GM12874 (cell line): ENCODE measurements around the gene RRAGD.

Experiments used
- TF ChIP-seq, protein P1 (sequence below): IDR thresholded peaks from 2 replicates; pipeline ENCODE4 v1.5.1; 2011; ENCODE audit warnings: low read depth, mild to moderate bottlenecking, control low read depth, low read length, moderate library complexity; ENCODE audit not compliant: insufficient read depth

The RRAGD gene

DNA sequence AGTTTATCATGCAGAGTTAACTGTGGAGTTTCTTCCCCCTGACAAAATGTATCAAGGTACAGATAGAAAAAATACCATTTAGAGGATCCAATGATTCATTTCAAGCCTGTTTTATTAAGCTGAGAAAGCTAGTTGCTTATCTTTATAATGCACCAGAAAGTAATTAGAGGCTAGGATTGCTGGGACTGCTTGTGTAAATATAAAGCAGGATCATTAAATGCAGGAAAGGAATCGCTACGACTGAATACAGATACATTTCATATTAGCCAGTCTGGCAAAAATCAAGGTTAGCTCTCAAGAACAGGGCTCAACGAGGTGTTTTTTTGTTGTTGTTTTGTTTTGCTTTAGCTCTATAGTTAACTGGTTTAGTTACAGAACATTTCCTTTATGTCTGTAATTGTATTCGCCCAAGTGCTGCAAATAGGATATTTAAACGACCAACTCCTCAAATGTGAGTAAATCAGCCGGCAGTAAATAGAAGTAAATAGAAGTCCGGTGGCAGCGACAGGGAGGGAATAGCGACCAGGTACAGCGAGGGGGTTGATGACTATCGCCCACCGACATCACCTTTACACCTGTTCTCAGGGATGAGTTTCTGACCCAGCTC lies 60.3 kb downstream of the RRAGD start:
- TF ChIP-seq, protein P1, sequence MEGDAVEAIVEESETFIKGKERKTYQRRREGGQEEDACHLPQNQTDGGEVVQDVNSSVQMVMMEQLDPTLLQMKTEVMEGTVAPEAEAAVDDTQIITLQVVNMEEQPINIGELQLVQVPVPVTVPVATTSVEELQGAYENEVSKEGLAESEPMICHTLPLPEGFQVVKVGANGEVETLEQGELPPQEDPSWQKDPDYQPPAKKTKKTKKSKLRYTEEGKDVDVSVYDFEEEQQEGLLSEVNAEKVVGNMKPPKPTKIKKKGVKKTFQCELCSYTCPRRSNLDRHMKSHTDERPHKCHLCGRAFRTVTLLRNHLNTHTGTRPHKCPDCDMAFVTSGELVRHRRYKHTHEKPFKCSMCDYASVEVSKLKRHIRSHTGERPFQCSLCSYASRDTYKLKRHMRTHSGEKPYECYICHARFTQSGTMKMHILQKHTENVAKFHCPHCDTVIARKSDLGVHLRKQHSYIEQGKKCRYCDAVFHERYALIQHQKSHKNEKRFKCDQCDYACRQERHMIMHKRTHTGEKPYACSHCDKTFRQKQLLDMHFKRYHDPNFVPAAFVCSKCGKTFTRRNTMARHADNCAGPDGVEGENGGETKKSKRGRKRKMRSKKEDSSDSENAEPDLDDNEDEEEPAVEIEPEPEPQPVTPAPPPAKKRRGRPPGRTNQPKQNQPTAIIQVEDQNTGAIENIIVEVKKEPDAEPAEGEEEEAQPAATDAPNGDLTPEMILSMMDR = no peak

- TF ChIP-seq, protein P1 = no peak
Observed at GRCh38 chr6:89350281-89350966, 61.6 kb downstream of the RRAGD start.

GRCh38 chr6:89348372-89348771 lies 63.7 kb downstream of the RRAGD start:
- TF ChIP-seq, protein P1 = no peak

GRCh38 chr6:89347825-89348224 lies 64.2 kb downstream of the RRAGD start:
- TF ChIP-seq, protein P1 = no peak

GRCh38 chr6:89346433-89346832 lies 65.6 kb downstream of the RRAGD start:
- TF ChIP-seq, protein P1 = no peak

DNA sequence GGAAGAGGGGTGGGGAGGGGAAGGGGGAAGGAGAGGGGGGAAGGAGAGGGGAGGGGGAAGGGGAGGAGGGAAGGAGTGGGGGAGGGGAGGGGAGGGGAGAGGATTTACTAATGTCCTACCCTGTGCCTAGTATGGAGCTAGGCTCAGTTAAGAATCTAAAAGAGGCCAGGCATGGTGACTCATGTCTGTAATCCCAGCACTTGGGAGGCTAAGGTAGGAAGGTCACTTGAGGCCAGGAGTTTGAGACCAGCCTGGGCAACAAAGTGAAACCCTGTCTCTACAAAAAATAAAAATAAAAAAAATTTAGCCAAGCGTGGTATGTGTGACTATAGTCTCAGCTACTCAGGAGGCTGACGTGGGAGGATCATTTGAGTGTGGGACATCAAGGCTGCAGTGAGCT lies 72.5 kb downstream of the RRAGD start:
- TF ChIP-seq, protein P1 = no peak

DNA sequence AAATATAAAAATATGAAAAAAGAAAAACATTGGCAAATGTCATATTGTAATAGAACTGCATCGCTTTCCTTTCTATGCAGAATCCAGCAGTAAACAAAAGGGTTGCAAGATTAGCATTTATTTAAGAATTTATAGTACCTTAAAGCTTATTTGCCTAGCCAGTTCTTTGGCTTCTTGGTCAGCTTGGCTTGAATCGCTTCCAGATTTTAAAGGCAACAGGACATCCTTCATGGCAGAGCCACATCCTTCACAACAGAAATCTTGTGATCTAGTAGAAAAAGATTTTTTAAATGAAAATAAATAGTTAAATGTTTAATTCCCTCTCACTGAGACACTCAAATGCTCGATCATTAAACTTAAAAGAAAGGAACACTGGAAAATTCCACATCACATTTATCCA lies 76.9 kb downstream of the RRAGD start:
- TF ChIP-seq, protein P1 = no peak
